A549 treated with Mapracorat at 1 μM for 4 hours (cell line): ENCODE measurements around the gene EIF2S3B. TPM values are rescaled to one million over a fixed set of nuclear protein-coding genes. Genes with fewer than 3 reads are reported as not detected.

Source experiments
- total RNA-seq: library from RNA; stranded (reverse); fragments of 200-300 nt; extraction: Qiagen RNA extraction; gene quantifications from 5 replicates; pipeline ENCODE4 v1.2.3, GENCODE V29; 2022

The EIF2S3B gene
- total RNA-seq = 0.52 to 0.93 TPM (median 0.74 TPM) in 5 replicates

DNA sequence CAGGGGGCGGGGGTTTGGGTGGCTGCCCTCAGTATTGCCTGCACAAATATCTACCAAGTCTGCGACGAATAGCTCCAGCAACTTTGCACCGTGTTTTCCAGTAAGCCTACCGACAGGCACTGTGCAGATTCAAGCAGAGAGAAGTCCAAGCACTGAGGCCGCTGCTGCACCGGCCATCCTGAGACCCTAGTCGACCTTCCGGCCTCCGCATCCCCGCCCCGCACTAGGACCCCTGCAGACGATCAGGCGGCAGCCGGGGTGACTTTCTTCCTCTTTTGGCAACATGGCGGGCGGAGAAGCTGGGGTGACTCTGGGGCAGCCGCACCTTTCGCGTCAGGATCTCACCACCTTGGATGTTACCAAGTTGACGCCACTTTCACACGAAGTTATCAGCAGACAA lies at the start of gene EIF2S3B:
Gene EIF2S3B (plus strand): TSS at position 271 of the 400 bp plus-strand sequence. CDS start 13 bp downstream, at position 284.

Other genes starting within 250 kb of the EIF2S3B start
- not detected in 5 replicates for gene KLRD1, start 198.0 kb upstream of the EIF2S3B start, total RNA-seq
- gene KLRK1, start 115.8 kb upstream of the EIF2S3B start, total RNA-seq = 0.07 TPM in 1 of 5 replicates, not detected in the others
- not detected in 5 replicates for gene KLRC4, start 96.1 kb upstream of the EIF2S3B start, total RNA-seq
- gene KLRC3, start 85.3 kb upstream of the EIF2S3B start, total RNA-seq = 0.18 to 0.53 TPM (median 0.24 TPM) in 4 of 5 replicates, not detected in the other
- gene KLRC2, start 69.9 kb upstream of the EIF2S3B start, total RNA-seq = 1.5 to 2.3 TPM (median 1.9 TPM) in 5 replicates
- not detected in 5 replicates for gene KLRC1, start 52.5 kb upstream of the EIF2S3B start, total RNA-seq
- 42.7 to 63.5 TPM (median 50.5 TPM) in 5 replicates for gene MAGOHB, start 107.7 kb downstream of the EIF2S3B start, total RNA-seq
- 0.07 to 0.30 TPM (median 0.17 TPM) in 5 replicates for gene STYK1, start 168.2 kb downstream of the EIF2S3B start, total RNA-seq
- 242 to 267 TPM (median 259 TPM) in 5 replicates for gene YBX3, start 217.4 kb downstream of the EIF2S3B start, total RNA-seq